Measurements from ENCODE around the gene POLK. TPM values are rescaled to one million over a fixed set of nuclear protein-coding genes. Genes with fewer than 3 reads are reported as not detected.

Gene POLK
- total RNA-seq, 2 donors from 2014 or later, result 18.8 to 33.5 TPM

DNA sequence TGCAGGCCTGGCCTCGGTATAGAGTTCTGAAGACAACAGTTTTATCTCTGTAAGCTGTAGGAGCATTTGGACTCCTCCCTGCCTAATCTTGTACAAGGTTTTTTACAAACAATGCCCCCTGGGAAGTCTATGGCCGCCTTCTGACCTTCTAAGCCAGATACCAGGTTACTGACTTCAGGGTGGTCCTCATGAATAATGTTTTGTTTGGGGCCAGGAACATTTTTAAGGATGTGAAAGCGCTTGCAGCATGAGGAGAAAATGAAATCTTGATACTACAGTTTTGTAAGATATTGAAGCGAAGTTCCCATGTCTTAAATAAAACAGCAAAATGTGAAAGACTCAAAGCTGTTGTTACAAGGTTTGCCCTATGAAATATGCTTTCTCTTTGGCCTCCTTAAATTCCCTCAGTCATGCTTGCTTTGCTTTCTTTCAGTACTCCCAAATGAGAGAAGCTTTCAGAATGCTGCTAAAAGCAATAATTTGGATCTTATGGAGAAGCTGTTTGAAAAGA is 104.7 kb downstream of the POLK start:
- TF ChIP-seq, protein P1, sequence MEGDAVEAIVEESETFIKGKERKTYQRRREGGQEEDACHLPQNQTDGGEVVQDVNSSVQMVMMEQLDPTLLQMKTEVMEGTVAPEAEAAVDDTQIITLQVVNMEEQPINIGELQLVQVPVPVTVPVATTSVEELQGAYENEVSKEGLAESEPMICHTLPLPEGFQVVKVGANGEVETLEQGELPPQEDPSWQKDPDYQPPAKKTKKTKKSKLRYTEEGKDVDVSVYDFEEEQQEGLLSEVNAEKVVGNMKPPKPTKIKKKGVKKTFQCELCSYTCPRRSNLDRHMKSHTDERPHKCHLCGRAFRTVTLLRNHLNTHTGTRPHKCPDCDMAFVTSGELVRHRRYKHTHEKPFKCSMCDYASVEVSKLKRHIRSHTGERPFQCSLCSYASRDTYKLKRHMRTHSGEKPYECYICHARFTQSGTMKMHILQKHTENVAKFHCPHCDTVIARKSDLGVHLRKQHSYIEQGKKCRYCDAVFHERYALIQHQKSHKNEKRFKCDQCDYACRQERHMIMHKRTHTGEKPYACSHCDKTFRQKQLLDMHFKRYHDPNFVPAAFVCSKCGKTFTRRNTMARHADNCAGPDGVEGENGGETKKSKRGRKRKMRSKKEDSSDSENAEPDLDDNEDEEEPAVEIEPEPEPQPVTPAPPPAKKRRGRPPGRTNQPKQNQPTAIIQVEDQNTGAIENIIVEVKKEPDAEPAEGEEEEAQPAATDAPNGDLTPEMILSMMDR (IDR thresholded peaks at IDR 0.05), result no peak
- TF ChIP-seq POLR2A (IDR thresholded peaks at IDR 0.05), result no peak
- WGBS, 2 donors, result 83 to 86% methylated on average over 4 of the region's 4 CpGs
- no peaks in the 10 kb centered on the region for H3K27me3 ChIP-seq
- no peak overlapping the region for H3K27ac ChIP-seq
- no peak overlapping the region for H3K4me3 ChIP-seq
- ATAC-seq, result no peak
- no peaks in the 10 kb centered on the region for H3K36me3 ChIP-seq (replicated peaks in 1 of 2; ENCODE audit: insufficient read depth in 1 of 2, low read depth in 2 of 2)
- intact Hi-C loops (cut with DNase I), result no loop called here
- no peak for DNase-seq
- no peaks in the 10 kb centered on the region for H3K9me3 ChIP-seq
- H3K4me1 ChIP-seq, result peaks cover 15% of the 10 kb centered on the region

DNA sequence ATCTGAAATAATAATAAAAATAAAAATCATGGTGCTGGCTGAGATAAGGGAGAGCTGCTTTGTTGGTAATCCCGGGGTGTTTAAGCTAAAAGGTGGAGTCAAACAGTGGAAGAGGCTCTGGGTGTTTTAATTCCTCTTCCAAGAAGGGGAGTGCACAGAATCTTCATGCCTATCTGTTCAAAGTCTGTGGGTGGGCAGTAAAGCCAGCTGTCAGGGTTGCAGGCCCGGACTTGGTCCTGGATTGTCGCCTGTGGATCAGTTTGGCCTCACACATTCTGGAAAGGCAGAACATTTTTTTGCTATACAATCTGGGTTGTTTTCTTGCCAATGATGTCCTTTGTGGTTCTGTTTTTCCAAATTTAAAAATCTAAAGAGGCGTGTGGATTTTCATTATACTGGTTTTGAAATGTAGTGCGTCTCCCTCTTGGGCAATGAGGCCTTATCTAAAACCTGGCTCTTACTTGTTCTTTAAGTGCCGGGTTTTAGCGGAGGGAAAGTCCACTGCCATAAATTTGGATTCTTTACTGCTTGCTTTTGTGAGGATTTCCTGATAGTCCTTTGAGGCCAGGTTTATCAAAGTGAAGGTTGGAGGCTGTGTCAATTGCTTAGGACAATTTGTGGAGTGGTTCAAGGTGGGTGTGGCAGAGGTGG is 105.4 kb downstream of the POLK start:
- 84 to 87% methylated on average over 7 of the region's 7 CpGs for WGBS, 2 donors
- Histone ChIP-seq H3K27ac (no peak overlapping the region), H3K9me3 (no peaks in the 10 kb centered on the region), H3K4me1 (peaks cover 12% of the 10 kb centered on the region), H3K4me3 (no peak overlapping the region), H3K27me3 (no peaks in the 10 kb centered on the region), H3K36me3 (replicated peaks in 1 of 2; ENCODE audit: insufficient read depth in 1 of 2, low read depth in 2 of 2) (no peaks in the 10 kb centered on the region)
- no peak for TF ChIP-seq POLR2A (IDR thresholded peaks at IDR 0.05)
- TF ChIP-seq, protein P1 (IDR thresholded peaks at IDR 0.05), result no peak
- intact Hi-C loops (cut with DNase I), result no loop called here
- ATAC-seq (no peak), DNase-seq (no peak)

DNA sequence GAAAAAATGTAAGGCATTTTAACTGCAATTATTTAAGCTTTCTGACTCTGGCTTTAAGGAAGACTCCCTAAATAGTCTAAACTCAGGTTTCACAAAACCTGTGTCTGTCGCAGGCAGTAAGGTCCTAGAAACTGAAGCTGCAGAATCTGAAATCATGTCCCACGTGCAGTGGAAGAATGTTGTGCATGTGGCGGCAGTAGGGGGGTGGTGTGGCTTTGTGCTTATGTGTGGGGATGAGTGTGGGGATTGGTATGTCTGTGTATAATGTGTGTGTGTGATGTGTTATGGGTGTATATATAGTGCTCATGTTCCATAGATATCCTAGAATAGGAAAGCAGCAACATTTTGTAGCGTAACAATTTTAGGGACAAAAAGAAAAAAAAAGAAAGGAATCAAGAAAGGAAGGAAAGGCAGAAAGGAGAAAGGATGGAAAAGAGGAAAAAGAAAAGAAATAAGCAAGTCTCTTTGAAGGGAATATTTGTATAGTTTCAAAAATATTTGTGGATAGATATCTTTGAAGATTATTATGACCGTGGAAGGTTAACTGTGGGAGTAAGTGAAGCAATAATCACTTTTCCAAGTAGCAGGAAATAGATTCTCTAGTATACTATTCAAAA is 106.2 kb downstream of the POLK start:
- Histone ChIP-seq H3K4me3 (no peak overlapping the region), H3K36me3 (replicated peaks in 1 of 2; ENCODE audit: insufficient read depth in 1 of 2, low read depth in 2 of 2) (no peaks in the 10 kb centered on the region), H3K27ac (no peak overlapping the region), H3K27me3 (no peaks in the 10 kb centered on the region), H3K9me3 (no peaks in the 10 kb centered on the region), H3K4me1 (peaks cover 20% of the 10 kb centered on the region)
- intact Hi-C loops (cut with DNase I), result no loop called here
- no peak for TF ChIP-seq POLR2A (IDR thresholded peaks at IDR 0.05)
- TF ChIP-seq, protein P1 (IDR thresholded peaks at IDR 0.05), result no peak
- WGBS, 2 donors, result 74 to 81% methylated on average over 5 of the region's 5 CpGs
- DNase-seq (no peak), ATAC-seq (no peak)

DNA sequence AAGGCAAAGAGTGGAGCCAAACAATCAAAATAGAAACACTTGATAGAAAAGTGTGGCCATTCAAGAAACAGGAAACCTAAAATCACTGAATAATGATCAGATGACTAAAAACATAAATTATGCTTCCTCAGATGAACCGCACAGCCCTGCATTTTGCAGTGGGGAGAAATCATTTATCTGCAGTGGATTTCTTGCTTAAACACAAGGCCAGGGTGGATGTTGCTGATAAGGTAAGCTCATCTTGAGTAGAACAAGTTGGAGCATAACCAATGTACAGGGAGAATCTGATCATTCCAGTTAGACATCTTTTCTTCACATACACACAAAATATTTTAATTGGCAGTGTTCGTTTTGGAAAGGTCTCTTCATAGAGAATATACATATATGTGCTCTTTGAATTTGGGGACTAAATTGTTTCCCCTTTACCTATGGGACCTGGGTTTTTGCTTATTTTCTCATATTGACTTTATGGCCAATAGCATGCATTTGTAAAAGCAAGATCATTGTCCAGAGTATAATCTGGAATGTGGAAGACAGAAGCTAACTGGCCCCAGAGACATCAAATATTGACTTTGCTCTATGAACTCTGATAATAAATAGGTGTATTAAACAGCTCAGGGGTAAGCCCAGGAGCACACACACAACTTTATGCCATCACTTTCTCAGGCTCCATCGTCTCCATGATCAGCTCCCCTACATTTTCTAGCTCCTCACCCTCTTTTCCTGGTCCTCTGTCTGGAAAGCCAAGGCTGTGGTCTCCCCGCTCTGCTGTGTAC is 108.7 kb downstream of the POLK start:
- Histone ChIP-seq H3K4me3 (no peak overlapping the region), H3K36me3 (replicated peaks in 1 of 2; ENCODE audit: insufficient read depth in 1 of 2, low read depth in 2 of 2) (no peaks in the 10 kb centered on the region), H3K9me3 (no peaks in the 10 kb centered on the region), H3K4me1 (peaks cover 24% of the 10 kb centered on the region), H3K27ac (no peak overlapping the region), H3K27me3 (no peaks in the 10 kb centered on the region)
- no peak for TF ChIP-seq POLR2A (IDR thresholded peaks at IDR 0.05)
- TF ChIP-seq, protein P1 (IDR thresholded peaks at IDR 0.05), result no peak
- ATAC-seq (no peak), DNase-seq (no peak)
- 55 to 60% methylated on average over 4 of the region's 4 CpGs for WGBS, 2 donors
- intact Hi-C loops (cut with DNase I), result no loop called here

All from body of pancreas (tissue), 4 donors.